ENCODE results near the gene SORCS1. TPM values are rescaled to one million over a fixed set of nuclear protein-coding genes. Genes with fewer than 3 reads are reported as not detected.

Gene SORCS1
- total RNA-seq, 1 experiment from 2014 or later = not detected

- Histone ChIP-seq H4K20me1 (ENCODE audit: insufficient read depth) (no peaks in the 10 kb centered on the region), H3K36me3 (ENCODE audit: control insufficient read depth in 1 of 2, insufficient read depth in 2 of 2, low read length in 2 of 2) (no peaks in the 10 kb centered on the region), H3K9ac (ENCODE audit: low read length) (no peak overlapping the region), H3K9me3 (ENCODE audit: control insufficient read depth in 1 of 2, insufficient read depth in 1 of 2, low read depth in 1 of 2, low read length in 2 of 2) (peaks cover 32 to 58% of the 10 kb centered on the region in 2 experiments; a peak in 3 of 4 replicates), H3K4me2 (ENCODE audit: low read length) (no peak overlapping the region), H3K9me2 (ENCODE audit: insufficient read depth) (no peaks in the 10 kb centered on the region), H3K4me1 (ENCODE audit: control insufficient read depth in 1 of 2, insufficient read depth in 2 of 2, low read length in 2 of 2) (no peaks in the 10 kb centered on the region), H3K27me3 (ENCODE audit: insufficient read depth, low read length) (no peaks in the 10 kb centered on the region), H2AFZ (ENCODE audit: low read depth, low read length, poor library complexity, severe bottlenecking) (no peak overlapping the region), H3K27ac (ENCODE audit: low read depth, low read length) (no peak overlapping the region), H3K79me2 (ENCODE audit: insufficient read depth, low read length) (no peaks in the 10 kb centered on the region), H3K4me3 (replicated peaks in 1 of 2; ENCODE audit: low read depth in 1 of 2, low read length in 2 of 2) (no peak overlapping the region)
- no peak for ATAC-seq
- TF ChIP-seq FOSL1 (IDR thresholded peaks at IDR 0.05; ENCODE audit: low read depth) (no peak), SP1 (IDR thresholded peaks at IDR 0.05; ENCODE audit: low read depth) (no peak), ZFX (IDR thresholded peaks at IDR 0.05) (no peak), EZH2phosphoT487 (IDR thresholded peaks at IDR 0.05; ENCODE audit: borderline replicate concordance) (no peak), EZH2 (IDR thresholded peaks at IDR 0.05) (no peak), CBX3 (IDR thresholded peaks at IDR 0.05; ENCODE audit: low read depth) (no peak), SIN3A (IDR thresholded peaks at IDR 0.05; ENCODE audit: low read depth) (no peak), SRF (IDR thresholded peaks at IDR 0.05; ENCODE audit: low read depth) (no peak), POLR2AphosphoS5 (IDR thresholded peaks at IDR 0.05; ENCODE audit: low read depth, low read length) (no peak), ATF3 (IDR thresholded peaks at IDR 0.05) (no peak), ZNF274 (IDR thresholded peaks at IDR 0.05; ENCODE audit: low read depth, low read length) (no peak), YY1 (IDR thresholded peaks at IDR 0.05; ENCODE audit: extremely low read depth, insufficient replicate concordance, low read depth, low read length) (no peak), ELF1 (IDR thresholded peaks at IDR 0.05; ENCODE audit: borderline replicate concordance, low read depth) (no peak), CEBPB (IDR thresholded peaks at IDR 0.05; ENCODE audit: low read depth) (no peak), TCF7L2 (IDR thresholded peaks at IDR 0.05; ENCODE audit: borderline replicate concordance, extremely low read depth, insufficient read depth, insufficient read length) (no peak)
- TF ChIP-seq, protein P1, sequence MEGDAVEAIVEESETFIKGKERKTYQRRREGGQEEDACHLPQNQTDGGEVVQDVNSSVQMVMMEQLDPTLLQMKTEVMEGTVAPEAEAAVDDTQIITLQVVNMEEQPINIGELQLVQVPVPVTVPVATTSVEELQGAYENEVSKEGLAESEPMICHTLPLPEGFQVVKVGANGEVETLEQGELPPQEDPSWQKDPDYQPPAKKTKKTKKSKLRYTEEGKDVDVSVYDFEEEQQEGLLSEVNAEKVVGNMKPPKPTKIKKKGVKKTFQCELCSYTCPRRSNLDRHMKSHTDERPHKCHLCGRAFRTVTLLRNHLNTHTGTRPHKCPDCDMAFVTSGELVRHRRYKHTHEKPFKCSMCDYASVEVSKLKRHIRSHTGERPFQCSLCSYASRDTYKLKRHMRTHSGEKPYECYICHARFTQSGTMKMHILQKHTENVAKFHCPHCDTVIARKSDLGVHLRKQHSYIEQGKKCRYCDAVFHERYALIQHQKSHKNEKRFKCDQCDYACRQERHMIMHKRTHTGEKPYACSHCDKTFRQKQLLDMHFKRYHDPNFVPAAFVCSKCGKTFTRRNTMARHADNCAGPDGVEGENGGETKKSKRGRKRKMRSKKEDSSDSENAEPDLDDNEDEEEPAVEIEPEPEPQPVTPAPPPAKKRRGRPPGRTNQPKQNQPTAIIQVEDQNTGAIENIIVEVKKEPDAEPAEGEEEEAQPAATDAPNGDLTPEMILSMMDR (IDR thresholded peaks at IDR 0.05 in 2 of 3, conservative IDR thresholded peaks at IDR 0.05 in 1 of 3; ENCODE audit: borderline replicate concordance in 1 of 3, insufficient read depth in 1 of 3, low read depth in 2 of 3, low read length in 2 of 3) = no peak
- POLR2A ChIA-PET = no interaction called here
- intact Hi-C loops (cut with micrococcal nuclease) = no loop called here
- RAD21 ChIA-PET (ENCODE audit: low non-redundant PET in 1 of 2, low total read pairs in 2 of 2, uncharacterized antibody in 2 of 2, unreplicated experiment in 2 of 2) = no interaction called here
- CTCF ChIA-PET = no interaction called here
- no TSS peak for BruUV-seq (replicated peaks)
- DNase-seq (ENCODE audit: low read depth, low spot score) = no peak
Measured at GRCh38 chr10:107157071-107157470, 7.4 kb downstream of the SORCS1 start.

Measured in HCT116 (cell line).